MM.1S (cell line): Measurements from ENCODE around the gene STK4.

Experiments used
- CTCF ChIP-seq: fragments of 300-600 bp; sonication (generic); IDR thresholded peaks from 2 replicates; pipeline ENCODE4 v1.5.1; 2016; ENCODE audit warnings: antibody characterized with exemption, low read length, mixed read lengths
- EZH2 ChIP-seq: fragments of 300-600 bp; sonication (generic); optimal IDR thresholded peaks from 2 replicates; pipeline ENCODE3; 2017; ENCODE audit warnings: low read depth, mild to moderate bottlenecking, antibody characterized with exemption, low read length, mixed read lengths
- EZH2phosphoT487 ChIP-seq: fragments of 300-600 bp; sonication (generic); IDR thresholded peaks from 2 replicates; pipeline ENCODE4 v1.6.1; 2018; ENCODE audit warnings: antibody characterized with exemption, low read length

DNA sequence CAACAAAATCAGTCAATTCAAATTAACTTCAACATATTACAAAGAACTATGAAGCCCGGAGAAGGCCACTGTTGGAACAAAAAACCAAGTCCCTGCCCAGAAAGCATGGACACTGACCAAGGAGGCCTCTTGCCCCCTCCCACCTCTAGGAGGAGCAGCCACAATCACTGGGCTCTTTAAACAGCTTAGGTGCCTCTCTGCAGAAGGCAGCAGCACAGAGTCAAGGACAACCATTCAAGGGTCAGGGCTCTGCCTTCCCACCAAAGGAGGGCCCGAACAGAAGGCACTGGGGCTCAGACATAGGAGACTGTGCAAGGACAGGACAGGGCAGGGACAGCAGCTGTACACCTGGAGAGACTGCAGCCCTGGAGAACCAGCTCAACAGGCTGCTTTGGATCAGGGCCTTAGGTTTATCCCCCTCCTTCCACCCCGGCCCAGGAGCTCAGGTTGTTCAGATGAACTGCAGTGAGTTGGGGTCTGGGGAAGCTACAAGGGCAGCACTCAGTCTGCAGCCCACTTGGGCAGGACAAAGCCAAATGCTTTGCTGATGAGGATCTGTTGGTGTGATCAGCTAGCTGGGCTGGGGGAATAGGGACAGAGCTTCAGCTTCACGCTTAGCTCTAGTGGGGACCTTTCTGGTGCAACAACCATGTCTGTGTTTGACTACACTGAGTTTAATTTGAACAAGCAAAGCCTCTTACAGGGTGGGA lies 23.9 kb upstream of the STK4 start:
- TF ChIP-seq CTCF (no peak), EZH2 (no peak), EZH2phosphoT487 (no peak)
